Kidney epithelial cell (primary cell): ENCODE measurements around the gene GPC6. TPM values are rescaled to one million over a fixed set of nuclear protein-coding genes. Genes with fewer than 3 reads are reported as not detected.

Experiments used
- DNase-seq: peaks from one replicate; pipeline ENCODE4 v3.0.0-alpha.2; 2010; ENCODE audit warnings: low read depth
- H3K27me3 ChIP-seq: 2 replicates; pipeline ENCODE4 v1.6.0; 2011; ENCODE audit warnings: low read length; ENCODE audit not compliant: control insufficient read depth, insufficient read depth
- H3K36me3 ChIP-seq: 2 replicates; pipeline ENCODE4 v1.5.1; 2011; ENCODE audit warnings: low read length; ENCODE audit not compliant: control insufficient read depth, insufficient read depth
- H3K4me3 ChIP-seq: 2 replicates; pipeline ENCODE4 v1.5.1; 2011; ENCODE audit warnings: low read depth, mild to moderate bottlenecking, control low read depth, low read length
- CTCF ChIP-seq: IDR thresholded peaks from 2 replicates; pipeline ENCODE4 v1.5.1; 2011; ENCODE audit warnings: mild to moderate bottlenecking, moderate library complexity, low read length, control low read depth, inconsistent platforms; ENCODE audit not compliant: insufficient read depth, poor library complexity, severe bottlenecking
- total RNA-seq: library from RNA; depleted of rRNA; stranded (reverse); fragments of >200 nt; gene quantifications from 2 replicates; pipeline ENCODE4 v1.2.3, GENCODE V29; 2015

GPC6 gene
- total RNA-seq, 1 donor from 2014 or later, result 62.7 TPM

- DNase-seq, result no peak
- H3K27me3 ChIP-seq, result no peaks in the 10 kb centered on the region
- TF ChIP-seq CTCF, result no peak
- H3K36me3 ChIP-seq, result no peaks in the 10 kb centered on the region
- H3K4me3 ChIP-seq, result no peak overlapping the region
Observed at GRCh38 chr13:93984052-93984451, 757.4 kb downstream of the GPC6 start.

DNA sequence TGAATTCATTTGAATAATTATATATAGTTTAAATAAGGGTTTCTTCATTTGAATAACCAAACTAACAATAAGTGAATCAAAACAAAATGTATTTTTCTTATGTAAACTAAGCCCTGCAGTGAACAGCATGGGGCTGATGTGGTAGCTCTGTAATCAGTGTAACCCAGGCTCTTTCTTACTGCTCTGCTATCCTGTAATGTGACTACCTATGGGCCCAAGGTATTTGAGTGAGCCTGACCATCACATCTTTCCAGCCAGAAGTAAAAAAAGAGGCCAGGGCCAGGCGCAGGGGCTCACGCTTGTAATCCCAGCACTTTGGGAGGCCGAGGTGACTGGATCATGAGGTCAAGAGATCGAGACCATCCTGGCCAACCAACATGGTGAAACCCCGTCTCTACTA, 758.3 kb downstream of the GPC6 start:
- H3K36me3 ChIP-seq, result no peaks in the 10 kb centered on the region
- H3K4me3 ChIP-seq, result no peak overlapping the region
- DNase-seq, result no peak
- H3K27me3 ChIP-seq, result no peaks in the 10 kb centered on the region
- no peak for TF ChIP-seq CTCF

- Histone ChIP-seq H3K27me3 (no peaks in the 10 kb centered on the region), H3K36me3 (no peaks in the 10 kb centered on the region), H3K4me3 (no peak overlapping the region)
- DNase-seq, result no peak
- no peak for TF ChIP-seq CTCF
Observed at GRCh38 chr13:93987458-93987857, 760.9 kb downstream of the GPC6 start.

DNA sequence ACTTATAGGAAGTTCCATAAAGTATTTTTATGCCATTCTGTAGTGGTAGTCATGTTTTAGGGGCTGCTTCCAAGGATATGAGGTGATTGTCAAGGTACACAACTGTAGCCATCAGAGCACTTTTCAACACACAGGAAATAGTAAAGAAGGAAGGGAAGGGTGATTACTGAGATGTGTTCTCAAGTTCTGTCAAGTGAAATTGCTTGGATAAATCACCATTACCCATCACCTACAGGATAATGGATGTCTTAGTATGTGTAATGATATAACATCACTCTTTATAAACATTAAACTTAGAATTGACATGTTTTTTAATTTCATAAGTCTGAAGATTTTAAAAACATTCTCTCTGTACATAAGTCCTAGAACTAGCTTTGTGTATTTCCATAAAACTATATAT, 765.0 kb downstream of the GPC6 start:
- no peak for DNase-seq
- H3K4me3 ChIP-seq, result no peak overlapping the region
- no peaks in the 10 kb centered on the region for H3K27me3 ChIP-seq
- no peak for TF ChIP-seq CTCF
- no peaks in the 10 kb centered on the region for H3K36me3 ChIP-seq

DNA sequence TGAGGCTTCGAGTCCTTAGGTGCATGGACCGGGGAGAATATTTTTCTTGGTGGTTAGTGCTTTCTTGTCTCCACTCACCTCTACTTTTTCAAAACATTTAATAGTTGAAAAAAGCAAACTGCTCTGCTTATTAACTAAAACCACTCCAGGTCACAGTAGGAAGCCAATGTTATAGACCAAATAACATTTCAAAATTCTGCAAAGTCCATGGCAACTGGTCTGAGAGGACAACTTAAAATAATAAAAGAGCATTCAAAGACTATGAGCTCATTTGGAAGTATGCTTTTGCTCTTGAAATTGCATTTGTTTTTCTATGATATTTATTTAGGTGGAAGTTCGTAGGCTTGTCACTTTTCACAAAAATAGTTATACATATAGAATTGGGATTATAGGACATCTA, 769.9 kb downstream of the GPC6 start:
- TF ChIP-seq CTCF, result no peak
- Histone ChIP-seq H3K27me3 (no peaks in the 10 kb centered on the region), H3K4me3 (no peak overlapping the region), H3K36me3 (no peaks in the 10 kb centered on the region)
- DNase-seq, result no peak

GRCh38 chr13:94006296-94006695, 779.7 kb downstream of the GPC6 start:
- no peak for DNase-seq
- Histone ChIP-seq H3K4me3 (no peak overlapping the region), H3K36me3 (no peaks in the 10 kb centered on the region), H3K27me3 (no peaks in the 10 kb centered on the region)
- no peak for TF ChIP-seq CTCF
